Measurements from ENCODE around the gene DLX6. TPM values are rescaled to one million over a fixed set of nuclear protein-coding genes. Genes with fewer than 3 reads are reported as not detected.

DLX6 gene
- total RNA-seq, 1 experiment from 2014 or later = not detected

DNA sequence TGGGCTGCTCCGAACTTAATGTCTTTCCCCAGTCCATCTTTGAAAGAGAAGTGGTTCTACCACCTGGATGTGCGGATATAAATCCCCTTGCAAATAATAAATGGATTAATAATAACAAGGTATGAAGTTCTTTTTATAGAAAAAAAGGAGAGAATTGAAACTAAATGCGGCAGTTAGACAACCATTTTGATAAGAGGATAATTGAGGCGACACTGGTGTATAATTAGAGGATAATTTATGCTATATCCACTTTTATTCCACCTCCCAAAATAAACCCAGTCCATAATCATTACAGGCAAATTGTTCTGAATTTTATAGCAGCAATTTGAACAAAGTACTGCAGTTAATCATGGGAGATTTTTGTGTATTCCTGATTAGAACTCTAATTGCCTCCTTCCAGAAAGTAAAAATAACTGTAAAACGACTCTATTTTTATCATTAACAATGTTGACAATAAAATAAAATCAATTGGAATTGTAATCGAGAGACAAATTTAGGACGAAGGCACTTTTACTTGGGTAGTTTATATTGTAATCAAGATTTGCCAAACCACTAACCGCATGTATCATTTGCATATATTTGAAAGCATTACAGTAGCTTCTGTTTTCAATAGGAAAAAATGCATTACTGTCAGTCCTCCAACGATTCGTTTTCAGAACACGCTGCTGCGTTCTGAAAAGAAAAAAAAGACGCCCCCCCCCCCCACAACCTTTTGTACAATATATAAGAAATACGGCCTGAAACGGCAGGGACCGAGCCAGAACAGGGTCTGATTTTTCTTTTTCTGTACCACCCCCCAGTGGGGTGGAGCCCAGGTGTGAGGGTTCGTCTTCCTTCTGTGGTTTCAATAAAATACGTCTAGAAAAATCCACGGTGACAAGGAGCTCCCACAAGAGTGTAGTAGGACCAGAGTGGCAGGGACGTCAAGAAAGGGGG, 838 bp upstream of the DLX6 start:
- Histone ChIP-seq H3K36me3 (no peaks in the 10 kb centered on the region), H3K9me3 (no peaks in the 10 kb centered on the region), H3K27me3 (no peaks in the 10 kb centered on the region), H3K4me3 (peak overlapping the region; percentile 36)
- no peak for DNase-seq

DNA sequence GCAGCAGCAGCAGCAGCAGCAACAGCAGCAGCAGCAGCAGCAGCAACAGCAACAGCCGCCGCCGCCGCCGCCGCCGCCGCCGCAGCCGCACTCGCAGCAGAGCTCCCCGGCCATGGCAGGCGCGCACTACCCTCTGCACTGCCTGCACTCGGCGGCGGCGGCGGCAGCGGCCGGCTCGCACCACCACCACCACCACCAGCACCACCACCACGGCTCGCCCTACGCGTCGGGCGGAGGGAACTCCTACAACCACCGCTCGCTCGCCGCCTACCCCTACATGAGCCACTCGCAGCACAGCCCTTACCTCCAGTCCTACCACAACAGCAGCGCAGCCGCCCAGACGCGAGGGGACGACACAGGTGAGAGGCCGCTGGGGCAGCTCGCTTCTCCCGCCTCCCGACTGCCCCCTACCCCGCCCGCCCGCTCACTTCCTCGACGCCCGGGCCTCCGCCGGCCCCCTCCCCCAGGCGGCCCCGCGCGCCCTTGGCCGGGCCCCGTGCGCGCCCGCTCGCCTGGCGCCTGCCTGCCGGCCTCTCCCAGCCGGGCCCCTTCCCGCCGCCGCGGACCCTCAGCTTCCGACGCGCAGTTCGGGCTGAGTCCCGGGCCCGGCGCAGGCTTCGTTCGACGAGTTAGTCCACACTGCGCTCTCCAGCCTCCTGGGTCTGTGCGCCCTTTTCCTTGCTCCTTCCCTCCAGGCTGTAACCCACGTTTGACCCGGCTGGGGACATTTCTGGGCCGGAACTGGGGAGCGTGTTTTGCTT, 882 bp downstream of the DLX6 start:
- no peaks in the 10 kb centered on the region for H3K27me3 ChIP-seq
- H3K36me3 ChIP-seq = no peaks in the 10 kb centered on the region

DNA sequence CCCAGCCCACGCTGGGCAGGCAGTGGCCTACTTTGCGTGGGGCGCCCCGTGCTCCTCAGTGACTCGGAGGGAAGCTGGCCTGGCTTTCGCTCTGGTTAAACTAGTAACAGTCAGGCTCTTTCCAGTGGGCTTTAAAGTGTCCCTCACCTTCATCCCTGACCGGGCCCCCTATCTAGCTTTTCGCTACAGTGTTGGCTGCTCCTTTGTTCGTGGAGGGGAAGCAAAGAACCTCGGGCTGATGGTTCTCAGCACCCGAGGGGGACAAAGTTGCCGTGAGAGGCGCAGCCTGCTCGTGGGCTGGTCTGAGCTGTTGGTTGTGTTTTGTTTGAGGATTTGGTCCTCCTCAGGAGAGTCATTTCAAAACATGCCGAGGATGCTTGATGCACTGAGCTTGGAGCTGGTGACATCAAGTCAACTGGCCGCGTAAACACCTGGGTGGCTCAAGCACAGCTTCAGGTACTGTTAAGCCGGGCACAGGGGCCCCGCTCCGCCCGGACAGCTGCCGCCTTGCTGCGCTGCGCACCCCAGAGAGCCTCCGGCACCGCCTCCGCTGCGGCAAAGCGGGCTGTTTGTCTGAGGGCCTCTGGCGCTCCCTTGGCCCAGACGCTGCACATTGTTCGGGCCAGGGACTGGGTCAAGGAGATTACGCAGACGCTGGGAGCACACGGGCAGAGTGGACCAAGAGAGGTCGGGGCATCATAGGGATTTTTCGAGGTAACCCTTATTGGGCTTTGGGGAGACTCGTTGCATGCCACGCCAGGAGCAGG, 1.6 kb downstream of the DLX6 start:
- H3K4me3 ChIP-seq = no peak overlapping the region
- no peaks in the 10 kb centered on the region for H3K36me3 ChIP-seq
- H3K9me3 ChIP-seq = no peaks in the 10 kb centered on the region
- H3K27me3 ChIP-seq = peaks cover 3% of the 10 kb centered on the region
- DNase-seq = no peak

More for the DNA sequence above, 882 bp downstream of the DLX6 start:
- DNase-seq = peak; percentile 52
- H3K9me3 ChIP-seq = no peaks in the 10 kb centered on the region
- H3K4me3 ChIP-seq = peak overlapping the region; percentile 36

DNA sequence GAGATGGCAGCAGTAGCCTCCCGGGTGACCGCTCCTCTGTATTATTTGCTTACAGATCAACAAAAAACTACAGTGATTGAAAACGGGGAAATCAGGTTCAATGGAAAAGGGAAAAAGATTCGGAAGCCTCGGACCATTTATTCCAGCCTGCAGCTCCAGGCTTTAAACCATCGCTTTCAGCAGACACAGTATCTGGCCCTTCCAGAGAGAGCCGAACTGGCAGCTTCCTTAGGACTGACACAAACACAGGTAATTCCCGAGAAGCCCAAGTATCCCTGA, 2.2 kb downstream of the DLX6 start:
- Histone ChIP-seq H3K36me3 (no peaks in the 10 kb centered on the region), H3K4me3 (no peak overlapping the region), H3K27me3 (peaks cover 3% of the 10 kb centered on the region), H3K9me3 (no peaks in the 10 kb centered on the region)
- no peak for DNase-seq

DNA sequence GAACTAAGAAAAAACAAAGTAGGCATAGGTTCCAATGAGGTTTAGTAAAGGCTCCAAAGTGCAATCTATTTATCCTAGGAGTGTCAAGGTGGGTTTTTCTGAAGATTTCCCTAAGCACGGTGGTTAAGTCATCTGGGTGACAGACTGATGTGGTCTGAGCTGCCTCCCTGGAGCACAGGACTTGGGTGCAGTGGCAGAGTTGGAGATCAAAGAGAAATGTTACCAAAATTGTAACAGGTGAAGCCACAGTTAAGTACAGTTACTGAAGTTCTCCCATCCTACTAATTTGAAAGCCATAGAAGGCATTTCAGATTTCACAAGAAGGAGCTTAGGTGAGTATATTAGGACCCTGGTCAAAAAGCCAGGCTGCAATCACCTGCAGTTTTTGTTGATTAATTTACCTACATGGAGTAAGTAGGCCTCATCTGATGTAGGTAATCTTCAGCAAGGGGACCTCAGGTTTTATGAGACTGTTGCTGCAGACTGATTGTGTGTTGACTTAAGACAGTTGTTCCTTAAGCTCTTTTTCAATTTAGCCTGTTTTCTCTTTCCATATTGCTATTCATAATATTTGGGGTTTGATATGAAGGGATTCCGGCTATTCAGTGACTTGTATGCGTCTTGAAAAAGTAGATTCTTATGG, 3.0 kb downstream of the DLX6 start:
- Histone ChIP-seq H3K36me3 (no peaks in the 10 kb centered on the region), H3K27me3 (peaks cover 3% of the 10 kb centered on the region), H3K9me3 (no peaks in the 10 kb centered on the region), H3K4me3 (no peak overlapping the region)
- DNase-seq = no peak

DNA sequence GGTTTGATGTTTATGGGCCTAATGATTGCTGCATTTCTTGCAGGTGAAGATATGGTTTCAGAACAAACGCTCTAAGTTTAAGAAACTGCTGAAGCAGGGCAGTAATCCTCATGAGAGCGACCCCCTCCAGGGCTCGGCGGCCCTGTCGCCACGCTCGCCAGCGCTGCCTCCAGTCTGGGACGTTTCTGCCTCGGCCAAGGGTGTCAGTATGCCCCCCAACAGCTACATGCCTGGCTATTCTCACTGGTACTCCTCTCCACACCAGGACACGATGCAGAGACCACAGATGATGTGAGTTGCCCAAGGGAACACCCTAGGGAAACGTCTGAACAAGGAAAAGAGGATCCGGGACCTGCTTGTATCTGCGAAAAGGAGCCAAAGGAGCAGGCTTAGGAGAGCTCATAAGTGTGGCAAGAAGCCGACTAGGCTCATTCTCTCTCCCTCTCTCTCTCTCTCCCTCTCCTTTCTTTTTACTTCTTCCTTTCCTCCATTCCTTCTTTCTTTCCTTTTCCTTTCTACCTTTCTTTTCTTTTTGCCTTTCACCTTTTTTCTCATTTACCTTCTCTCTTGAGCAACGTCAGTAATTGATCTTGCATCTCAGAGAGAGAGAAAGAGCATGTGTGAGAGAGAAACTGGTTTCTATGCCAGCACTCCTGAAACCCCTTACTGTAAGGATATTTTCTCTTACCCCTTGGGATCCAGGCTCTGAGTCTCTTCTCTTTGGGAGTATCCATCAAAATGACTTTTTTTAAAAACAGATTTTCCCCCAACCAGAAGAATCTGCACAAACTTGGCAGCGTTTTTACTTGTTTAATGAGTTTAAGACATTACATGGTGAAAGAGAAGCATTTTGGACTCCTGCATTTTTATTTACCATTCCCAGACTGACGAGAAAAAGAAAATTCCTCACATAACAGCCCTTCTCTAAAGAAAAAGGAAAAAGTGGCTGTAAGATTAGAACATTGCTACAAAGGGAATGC, 4.7 kb downstream of the DLX6 start:
- Histone ChIP-seq H3K27me3 (peaks cover 5% of the 10 kb centered on the region), H3K36me3 (no peaks in the 10 kb centered on the region), H3K9me3 (no peaks in the 10 kb centered on the region), H3K4me3 (no peak overlapping the region)
- DNase-seq = no peak

DNA sequence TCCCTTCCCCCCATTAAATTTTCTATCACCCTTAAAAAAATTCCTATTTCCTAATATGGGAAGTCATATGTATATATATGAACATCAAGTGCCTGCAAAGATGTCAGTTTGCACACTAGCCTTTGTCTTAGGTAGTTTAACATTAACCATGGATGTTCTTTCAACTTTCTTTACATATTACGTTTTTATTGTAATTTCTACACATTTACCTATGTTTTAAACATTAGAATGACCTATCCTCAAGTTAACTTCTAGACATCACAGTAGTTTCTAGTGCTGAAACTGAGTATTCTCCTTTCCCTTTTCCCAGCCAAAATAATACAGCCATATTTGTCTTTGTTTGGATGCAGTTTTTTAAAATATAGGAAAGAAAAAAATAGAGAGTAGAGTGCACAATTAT, 5.8 kb downstream of the DLX6 start:
- Histone ChIP-seq H3K9me3 (no peaks in the 10 kb centered on the region), H3K4me3 (no peak overlapping the region), H3K36me3 (no peaks in the 10 kb centered on the region), H3K27me3 (peaks cover 14% of the 10 kb centered on the region)
- no peak for DNase-seq

DNA sequence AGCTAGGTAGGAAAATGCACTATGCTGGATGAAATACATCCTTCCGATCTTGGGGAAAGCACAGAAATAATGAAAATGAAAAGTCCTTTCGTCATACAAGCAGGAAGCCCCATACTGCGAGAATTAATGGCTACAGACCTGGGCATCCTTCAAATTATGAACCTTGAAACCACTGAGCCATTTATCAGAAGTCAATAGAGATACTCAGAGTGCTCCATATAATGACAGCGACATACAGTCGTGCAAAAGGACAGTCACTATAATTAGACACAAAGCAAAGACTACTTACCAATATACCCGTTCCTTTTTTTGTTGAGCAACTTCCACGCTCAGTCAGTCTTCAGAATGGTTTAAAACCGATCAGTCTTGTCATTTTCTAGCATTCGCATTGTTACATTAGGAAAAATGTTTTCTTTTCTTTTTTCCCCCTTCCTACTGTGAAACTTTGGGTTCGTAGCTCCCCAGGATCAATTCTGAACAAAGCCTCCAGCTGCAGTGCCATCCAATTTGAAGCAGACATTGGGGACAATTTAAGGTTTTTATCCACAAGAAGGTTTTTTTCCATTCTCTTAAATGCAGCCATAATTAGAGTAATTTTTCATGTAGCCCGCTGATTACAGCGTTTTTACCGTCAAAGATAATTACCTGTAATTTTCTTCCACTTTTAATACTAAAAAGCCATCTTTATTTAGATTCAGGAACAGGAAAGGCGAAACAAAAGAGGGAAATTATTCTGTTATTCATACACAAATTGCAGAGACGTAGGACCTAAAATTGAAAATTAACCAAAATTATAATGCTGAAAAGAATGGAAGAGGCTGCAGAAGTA, 6.4 kb downstream of the DLX6 start:
- H3K27me3 ChIP-seq = peaks cover 21% of the 10 kb centered on the region
- H3K9me3 ChIP-seq = no peaks in the 10 kb centered on the region
- DNase-seq = no peak

DNA sequence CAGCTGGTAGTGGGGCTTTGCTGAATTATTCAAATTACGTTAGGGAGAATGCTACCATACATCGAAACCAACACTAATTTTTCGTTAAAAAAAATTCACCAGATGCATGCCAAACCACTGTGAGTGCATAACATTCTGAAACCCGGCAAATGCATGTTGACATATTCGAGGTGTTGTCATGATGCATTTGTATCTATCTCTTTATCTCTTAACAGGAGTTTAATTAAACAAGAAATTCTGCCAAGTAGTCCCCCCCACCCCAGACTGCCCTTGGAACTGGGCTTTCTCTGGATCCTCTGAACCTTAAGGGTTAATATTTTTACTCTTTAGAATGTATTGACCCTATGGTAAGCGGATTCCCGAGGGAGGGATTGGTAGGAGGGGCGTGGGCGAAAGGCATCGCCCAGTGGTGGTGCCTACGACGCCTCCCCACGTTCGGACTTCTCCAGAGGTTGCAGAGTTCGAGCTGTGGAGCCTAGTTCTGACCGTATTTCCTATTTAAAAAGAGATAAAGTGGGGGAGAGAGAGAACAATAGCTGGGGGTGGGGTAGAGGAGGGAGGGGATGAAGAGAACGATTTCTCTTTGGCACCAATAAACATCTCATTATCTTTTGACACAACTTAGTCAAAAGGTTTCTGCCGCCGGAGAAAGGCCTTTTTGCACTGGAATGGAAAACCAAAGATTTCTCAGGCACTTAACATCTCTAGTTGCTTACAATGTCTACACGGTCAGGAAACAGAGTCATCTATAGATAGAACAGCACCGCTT, 7.2 kb downstream of the DLX6 start:
- no peak for DNase-seq
- Histone ChIP-seq H3K27me3 (peaks cover 27% of the 10 kb centered on the region), H3K9me3 (no peaks in the 10 kb centered on the region), H3K36me3 (no peaks in the 10 kb centered on the region), H3K4me3 (no peak overlapping the region)

More for the DNA sequence above, 6.4 kb downstream of the DLX6 start:
- Histone ChIP-seq H3K4me3 (no peak overlapping the region), H3K36me3 (no peaks in the 10 kb centered on the region)

DNA sequence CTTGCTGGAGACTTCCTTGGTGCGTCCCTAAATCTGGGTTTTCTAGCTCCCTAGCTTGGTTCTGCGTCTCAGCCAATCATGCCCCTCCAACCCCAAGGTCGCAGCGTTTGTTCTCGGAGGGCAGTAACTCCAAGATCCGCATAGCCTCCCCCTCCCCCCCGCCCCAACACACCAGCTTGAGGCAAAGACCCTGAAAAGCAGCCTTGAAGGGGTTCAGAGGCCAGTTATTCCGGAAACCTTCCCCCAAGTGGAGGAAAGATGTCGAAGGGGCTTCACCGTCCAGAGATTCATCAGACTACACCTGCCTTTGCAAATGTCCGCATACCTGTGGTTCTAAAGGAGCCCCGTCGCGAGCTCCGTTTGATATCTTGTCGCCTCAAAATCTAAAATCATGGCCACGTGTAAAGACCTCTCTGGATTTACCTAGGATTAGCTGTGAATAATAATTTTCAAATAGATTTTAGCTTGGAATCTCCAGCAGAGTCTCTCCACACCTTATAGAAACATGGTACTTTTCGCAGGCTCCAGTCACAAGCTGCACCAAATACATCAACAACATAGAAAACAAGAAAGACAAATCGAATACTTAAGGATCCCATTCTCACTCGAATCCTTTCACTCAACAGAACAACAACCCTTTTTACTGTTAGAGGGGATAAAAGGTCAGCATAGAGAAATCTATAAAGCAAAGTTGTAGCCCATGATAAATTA, 7.9 kb downstream of the DLX6 start:
- Histone ChIP-seq H3K36me3 (no peaks in the 10 kb centered on the region), H3K4me3 (no peak overlapping the region), H3K9me3 (no peaks in the 10 kb centered on the region), H3K27me3 (peaks cover 34% of the 10 kb centered on the region)
- no peak for DNase-seq

DNA sequence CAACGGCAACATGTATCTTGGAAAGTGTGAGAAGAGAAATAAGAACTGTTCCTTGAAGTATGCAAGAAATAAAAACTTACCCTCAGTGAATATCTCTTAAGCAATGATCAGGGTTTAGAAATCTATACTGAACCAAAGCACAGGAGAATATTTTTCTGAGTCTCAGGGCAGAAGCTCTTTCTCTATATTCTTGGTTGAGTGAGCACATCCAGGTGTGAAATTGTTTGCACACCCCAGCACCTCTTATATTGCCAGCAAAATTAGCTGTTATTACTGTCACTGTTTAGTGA, 8.4 kb downstream of the DLX6 start:
- DNase-seq = no peak
- H3K9me3 ChIP-seq = no peaks in the 10 kb centered on the region
- H3K36me3 ChIP-seq = no peaks in the 10 kb centered on the region
- peaks cover 37% of the 10 kb centered on the region for H3K27me3 ChIP-seq
- H3K4me3 ChIP-seq = no peak overlapping the region

DNA sequence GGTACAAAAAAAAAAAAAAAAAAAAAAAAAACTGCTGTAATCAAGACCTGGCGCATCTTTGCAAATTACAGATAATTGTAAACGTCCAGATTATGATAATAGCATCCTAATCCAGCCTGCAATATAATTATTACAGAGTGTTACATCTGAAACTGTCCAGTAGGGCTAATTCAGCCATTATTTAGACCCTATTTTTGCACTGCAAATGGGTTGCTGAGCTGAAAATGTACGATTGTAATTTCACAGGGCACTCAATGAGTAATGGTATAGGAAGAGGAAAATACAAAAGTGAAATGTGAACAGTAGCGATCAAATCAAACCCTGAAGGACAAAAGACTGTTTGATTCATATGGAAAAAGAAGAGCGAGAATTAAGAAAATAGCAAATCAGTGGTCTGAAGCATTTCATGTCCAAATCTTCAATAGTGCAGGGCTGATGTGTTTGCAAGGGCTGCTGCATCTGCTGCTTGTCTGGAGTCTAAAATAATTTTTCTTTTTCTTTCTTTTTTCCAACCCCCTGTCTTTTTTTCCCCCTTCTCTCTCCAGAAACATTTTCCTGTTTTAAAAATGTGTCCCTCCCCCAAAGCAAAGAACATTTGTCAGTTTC, 8.9 kb downstream of the DLX6 start:
- no peaks in the 10 kb centered on the region for H3K9me3 ChIP-seq
- peaks cover 41% of the 10 kb centered on the region for H3K27me3 ChIP-seq
- no peak overlapping the region for H3K4me3 ChIP-seq
- H3K36me3 ChIP-seq = no peaks in the 10 kb centered on the region
- no peak for DNase-seq

DNA sequence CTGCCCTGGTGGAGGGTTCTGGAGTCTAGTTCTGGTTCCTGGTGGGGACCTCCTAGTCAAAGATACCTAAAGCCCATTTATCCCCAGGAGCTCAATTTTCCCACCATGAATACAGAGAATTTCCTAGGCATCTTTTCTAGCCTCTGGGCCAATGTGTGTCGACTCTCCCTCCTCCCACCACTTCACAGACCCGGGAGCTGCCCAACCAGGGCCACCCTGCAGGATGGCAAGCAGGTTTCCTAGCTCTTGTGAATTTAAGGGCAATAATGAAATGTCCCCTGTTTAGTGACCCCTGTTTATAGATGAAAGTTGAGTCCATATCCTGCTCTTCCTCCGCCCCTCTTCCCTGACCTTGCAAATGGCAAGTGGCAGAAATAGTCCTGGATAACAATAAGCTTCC, 9.9 kb downstream of the DLX6 start:
- H3K27me3 ChIP-seq = peaks cover 46% of the 10 kb centered on the region
- H3K9me3 ChIP-seq = no peaks in the 10 kb centered on the region
- H3K4me3 ChIP-seq = no peak overlapping the region
- DNase-seq = no peak
- H3K36me3 ChIP-seq = no peaks in the 10 kb centered on the region

Data from MG63 (cell line).